NCI-H146 (cell line): Measurements from ENCODE around the gene SUV39H2.
"Not testable (repeated sequence)": the region's sequence is repeated elsewhere in the genome, so short reads cannot be mapped to it uniquely, and the experiment has no call there.

ENCODE experiments used
- DNase-seq: peaks from one replicate; lab custom pipeline; 2025; lab: John Stamatoyannopoulos, UW

The SUV39H2 gene

GRCh38 chr10:14938971-14939370, 60.3 kb downstream of the SUV39H2 start:
- DNase-seq: not testable (repeated sequence)

GRCh38 chr10:14942147-14942949, 63.7 kb downstream of the SUV39H2 start:
- not testable (repeated sequence) for DNase-seq

- DNase-seq: not testable (repeated sequence)
Measured at GRCh38 chr10:14942950-14943338, 64.3 kb downstream of the SUV39H2 start.

- DNase-seq: no peak
Measured at GRCh38 chr10:14945108-14945507, 66.4 kb downstream of the SUV39H2 start.

GRCh38 chr10:14947268-14947667, 68.6 kb downstream of the SUV39H2 start:
- no peak for DNase-seq

- DNase-seq: no peak
Measured at GRCh38 chr10:14949291-14949690, 70.6 kb downstream of the SUV39H2 start.

- peak; percentile 83 for DNase-seq
Measured at GRCh38 chr10:14952851-14953423, 74.3 kb downstream of the SUV39H2 start.

GRCh38 chr10:14953424-14954000, 74.8 kb downstream of the SUV39H2 start:
- DNase-seq: peak; percentile 80
